HG03108 (cell line): ENCODE results near the gene ZBTB34.

ENCODE experiments used
- ATAC-seq: cut with Tn5 transposase; IDR thresholded peaks from one replicate; pipeline ENCODE4 v1.9.1; 2021; ENCODE audit warnings: moderate library complexity; ENCODE audit not compliant: unreplicated experiment

ZBTB34 gene

GRCh38 chr9:126842977-126843799, 17.3 kb upstream of the ZBTB34 start:
- ATAC-seq: no peak

GRCh38 chr9:126844085-126844484, 16.4 kb upstream of the ZBTB34 start:
- ATAC-seq: no peak

- no peak for ATAC-seq
These were observed 13.4 kb upstream of the ZBTB34 start for GRCh38 chr9:126847051-126847450.

- ATAC-seq: no peak
These were observed 10.7 kb upstream of the ZBTB34 start for GRCh38 chr9:126849591-126850225.

- no peak for ATAC-seq
These were observed 9.1 kb upstream of the ZBTB34 start for GRCh38 chr9:126851286-126851880.

- no peak for ATAC-seq
These were observed 8.3 kb upstream of the ZBTB34 start for GRCh38 chr9:126852086-126852688.

- no peak for ATAC-seq
These were observed 6.8 kb upstream of the ZBTB34 start for GRCh38 chr9:126853667-126854066.

- no peak for ATAC-seq
These were observed 5.7 kb upstream of the ZBTB34 start for GRCh38 chr9:126854734-126855133.

GRCh38 chr9:126856326-126856877, 4.0 kb upstream of the ZBTB34 start:
- ATAC-seq: no peak

- no peak for ATAC-seq
These were observed 3.0 kb upstream of the ZBTB34 start for GRCh38 chr9:126857261-126857960.

- no peak for ATAC-seq
These were observed 1.3 kb upstream of the ZBTB34 start for GRCh38 chr9:126859111-126859510.

- ATAC-seq: peak; percentile 28
These were observed 473 bp downstream of the ZBTB34 start for GRCh38 chr9:126860757-126861466.

- ATAC-seq: no peak
These were observed 1.3 kb downstream of the ZBTB34 start for GRCh38 chr9:126861707-126862103.

GRCh38 chr9:126862104-126862761, 1.8 kb downstream of the ZBTB34 start:
- ATAC-seq: no peak

- ATAC-seq: no peak
These were observed 4.3 kb downstream of the ZBTB34 start for GRCh38 chr9:126864771-126865170.

GRCh38 chr9:126869368-126869767, 8.9 kb downstream of the ZBTB34 start:
- no peak for ATAC-seq

- ATAC-seq: no peak
These were observed 12.1 kb downstream of the ZBTB34 start for GRCh38 chr9:126872516-126872915.

GRCh38 chr9:126874546-126875314, 14.3 kb downstream of the ZBTB34 start:
- no peak for ATAC-seq
